Adrenal gland (tissue), 12 donors: ENCODE measurements around the gene FREM2. TPM values are rescaled to one million over a fixed set of nuclear protein-coding genes. Genes with fewer than 3 reads are reported as not detected.

Experiments used
- DNase-seq, 7 donors: peaks; one replicate each; pipeline ENCODE4 v3.0.0-alpha.2; 2019 to 2020
- H3K27ac ChIP-seq, 5 donors: fragments of 200-600 bp; sonication (generic) in 4 of 5; 1 replicate in 3 of 5; 2 replicates in 2 of 5; pipeline versions ENCODE4 v1.5.1 to v1.8.0; 2016 to 2020; ENCODE audit warnings: mild to moderate bottlenecking in 1 of 5
- H3K27me3 ChIP-seq: fragments of 200-600 bp; 2 replicates; pipeline ENCODE4 v1.8.0; 2021
- H3K36me3 ChIP-seq, 2 donors: fragments of 200-600 bp; replicated peaks in 1 of 2; 1 replicate in 1 of 2; 2 replicates in 1 of 2; pipeline versions ENCODE4 v1.5.1 to v1.8.0; 2018 to 2022
- H3K4me1 ChIP-seq, 2 donors: fragments of 200-600 bp; replicated peaks in 1 of 2; 1 replicate in 1 of 2; 2 replicates in 1 of 2; pipeline versions ENCODE4 v1.5.1 to v1.8.0; 2018 to 2021
- H3K4me3 ChIP-seq, 4 donors: fragments of 200-600 bp; sonication (generic) in 3 of 4; one replicate each; pipeline ENCODE4 v1.5.1; 2016 to 2018
- H3K9me3 ChIP-seq, 3 donors: fragments of 200-600 bp; sonication (generic) in 1 of 3; replicated peaks in 1 of 3; 1 replicate in 2 of 3; 2 replicates in 1 of 3; pipeline versions ENCODE4 v1.5.1 to v1.8.0; 2016 to 2021
- POLR2A ChIP-seq, 2 donors: fragments of 450-650 bp; IDR thresholded peaks; one replicate each; pipeline ENCODE4 v1.6.1; 2017; ENCODE audit warnings: antibody characterized with exemption in 2 of 2, mild to moderate bottlenecking in 2 of 2, moderate library complexity in 1 of 2
- WGBS, 4 donors: extraction: QIAGEN DNeasy Blood & Tissue Kit in 2 of 4; methylation state at CpG; one replicate each; pipeline versions ENCODE4 v1.1.5 to v1.1.7; 2013 to 2017; 5-methylcytosine and 5-hydroxymethylcytosine counted together
- intact Hi-C, 2 donors: fragments of 100-400 bp; cut with DNase I; formaldehyde crosslinking; loops; one replicate each; pipeline versions ENCODE4 v1.14.1 to v1.15.0; 2022 to 2023
- polyA plus RNA-seq, 3 donors: library from polyadenylated mRNA; stranded (reverse); fragments of 200-250 nt in 2 of 3; fragments of 350-450 nt in 1 of 3; fragmentation: Illumina TruSeq in 1 of 3; extraction: RNeasy Lipid Tissue Mini Kit (QIAGEN cat#74804) in 1 of 3; gene quantifications; one replicate each; pipeline ENCODE4 v1.2.3, GENCODE V29; 2013 to 2014
- total RNA-seq, 9 donors: library from RNA; depleted of rRNA in 4 of 9; stranded (reverse); fragments of >200 nt in 4 of 9; fragments of 120-200 nt in 1 of 9; fragmentation: NEBNext Ultra II Directional in 1 of 9; extraction: Animal tissue kit (Norgen Biotek cat#: 25700) in 1 of 9; gene quantifications; one replicate each; pipeline versions ENCODE4 v1.1.0 to v1.2.4, GENCODE V29; 2013 to 2023
- TF ChIP-seq, protein P1 (sequence below), 6 experiments: fragments of 450-650 bp in 4 of 6; fragments of 200-600 bp in 2 of 6; sonication (generic) in 1 of 6; IDR thresholded peaks; 1 replicate in 5 of 6; 2 replicates in 1 of 6; pipeline versions ENCODE4 v1.5.1 to v1.8.0; 2016 to 2021; ENCODE audit warnings: antibody characterized with exemption in 6 of 6, mild to moderate bottlenecking in 2 of 6, moderate library complexity in 1 of 6
- donor health status: healthy with polysubstance abuse.
- donor health status: Bipolar disorder and iron deficiency.
- donor health status: DM: yes; HTN: yes; CAD: no.
- donor health status: DM: no; HTN: no; CAD: no.
- donor health status: DM: no; HTN: no; CAD: no.
- donor health status: DM: yes; HTN: yes; CAD: no.

Gene FREM2
- total and polyA plus RNA-seq, 12 donors: 0.10 to 414 (median 0.58) TPM

DNA sequence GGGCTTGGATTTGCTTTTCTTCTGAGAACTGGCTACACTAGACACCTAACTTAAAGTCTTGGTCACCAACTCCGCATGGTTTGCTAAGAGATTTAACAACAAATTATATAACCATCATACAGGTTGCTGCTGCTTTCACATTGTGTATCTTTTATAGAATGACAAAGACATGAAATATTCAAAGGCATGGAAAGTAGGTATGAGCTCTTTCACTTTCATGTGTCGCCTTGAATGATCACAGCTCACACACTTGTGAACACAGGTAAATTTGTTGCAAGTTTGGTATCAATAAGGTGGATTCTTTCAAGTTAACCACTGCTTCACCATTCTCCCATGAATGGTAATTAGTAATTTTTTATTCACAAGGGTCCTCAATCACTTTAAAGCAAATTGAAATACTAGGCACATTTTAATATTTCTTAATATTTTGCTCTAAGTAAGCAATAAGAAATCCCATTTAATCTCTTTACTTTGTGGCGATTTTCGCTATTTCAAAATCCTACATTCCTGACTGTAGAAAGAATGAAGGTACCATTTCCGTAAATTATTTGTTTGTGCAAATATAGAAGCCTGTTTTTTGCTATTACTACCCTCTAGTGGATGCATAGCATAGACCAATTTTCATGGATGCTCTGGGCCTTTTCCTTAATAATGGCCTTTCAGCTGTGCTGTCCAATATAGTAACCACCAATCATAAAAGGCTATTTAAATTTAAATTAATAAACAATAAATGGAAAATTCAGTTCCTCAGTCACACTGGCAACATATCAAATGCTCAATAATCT, 45.5 kb upstream of the FREM2 start:
- 82 to 88% (median 84%) methylated on average over 5 of the region's 5 CpGs for WGBS, 4 donors
- H3K36me3 ChIP-seq: no peaks in the 10 kb centered on the region
- H3K9me3 ChIP-seq: no peaks in the 10 kb centered on the region
- H3K4me1 ChIP-seq: no peaks in the 10 kb centered on the region
- no peak for DNase-seq
- intact Hi-C loops: no loop called here
- H3K4me3 ChIP-seq: no peak overlapping the region
- TF ChIP-seq, protein P1, sequence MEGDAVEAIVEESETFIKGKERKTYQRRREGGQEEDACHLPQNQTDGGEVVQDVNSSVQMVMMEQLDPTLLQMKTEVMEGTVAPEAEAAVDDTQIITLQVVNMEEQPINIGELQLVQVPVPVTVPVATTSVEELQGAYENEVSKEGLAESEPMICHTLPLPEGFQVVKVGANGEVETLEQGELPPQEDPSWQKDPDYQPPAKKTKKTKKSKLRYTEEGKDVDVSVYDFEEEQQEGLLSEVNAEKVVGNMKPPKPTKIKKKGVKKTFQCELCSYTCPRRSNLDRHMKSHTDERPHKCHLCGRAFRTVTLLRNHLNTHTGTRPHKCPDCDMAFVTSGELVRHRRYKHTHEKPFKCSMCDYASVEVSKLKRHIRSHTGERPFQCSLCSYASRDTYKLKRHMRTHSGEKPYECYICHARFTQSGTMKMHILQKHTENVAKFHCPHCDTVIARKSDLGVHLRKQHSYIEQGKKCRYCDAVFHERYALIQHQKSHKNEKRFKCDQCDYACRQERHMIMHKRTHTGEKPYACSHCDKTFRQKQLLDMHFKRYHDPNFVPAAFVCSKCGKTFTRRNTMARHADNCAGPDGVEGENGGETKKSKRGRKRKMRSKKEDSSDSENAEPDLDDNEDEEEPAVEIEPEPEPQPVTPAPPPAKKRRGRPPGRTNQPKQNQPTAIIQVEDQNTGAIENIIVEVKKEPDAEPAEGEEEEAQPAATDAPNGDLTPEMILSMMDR (IDR thresholded peaks at IDR 0.05): peak in 4 of 6 experiments; percentile 3 to 25 (median 12)
- TF ChIP-seq POLR2A (IDR thresholded peaks at IDR 0.05): no peak
- H3K27ac ChIP-seq: no peak overlapping the region
- no peaks in the 10 kb centered on the region for H3K27me3 ChIP-seq

DNA sequence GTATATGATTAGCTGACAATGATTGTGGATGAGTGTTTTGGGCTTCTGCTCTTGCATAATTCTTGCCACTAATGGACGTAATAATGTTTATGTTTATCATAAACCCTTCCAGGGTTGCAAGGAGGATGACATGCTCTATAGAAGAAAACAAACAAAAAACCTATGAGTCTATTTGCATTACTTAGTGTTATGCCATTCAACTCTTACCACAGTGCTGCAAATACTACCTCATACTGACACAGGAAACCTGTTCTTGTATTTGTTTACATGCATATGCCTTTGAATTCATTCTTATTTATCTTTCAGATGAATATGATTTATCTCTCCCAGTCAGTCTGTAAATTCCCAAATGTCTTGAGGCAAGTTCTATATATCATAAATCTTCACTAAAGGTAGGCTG, 39.6 kb upstream of the FREM2 start:
- Histone ChIP-seq H3K9me3 (no peaks in the 10 kb centered on the region), H3K27ac (no peak overlapping the region), H3K27me3 (no peaks in the 10 kb centered on the region), H3K4me3 (no peak overlapping the region), H3K36me3 (no peaks in the 10 kb centered on the region), H3K4me1 (no peaks in the 10 kb centered on the region)
- intact Hi-C loops: no loop called here
- 70 to 84% (median 74%) methylated on average over 1 of the region's 1 CpG for WGBS, 4 donors
- TF ChIP-seq POLR2A (IDR thresholded peaks at IDR 0.05): no peak
- TF ChIP-seq, protein P1 (IDR thresholded peaks at IDR 0.05): no peak
- DNase-seq: no peak

DNA sequence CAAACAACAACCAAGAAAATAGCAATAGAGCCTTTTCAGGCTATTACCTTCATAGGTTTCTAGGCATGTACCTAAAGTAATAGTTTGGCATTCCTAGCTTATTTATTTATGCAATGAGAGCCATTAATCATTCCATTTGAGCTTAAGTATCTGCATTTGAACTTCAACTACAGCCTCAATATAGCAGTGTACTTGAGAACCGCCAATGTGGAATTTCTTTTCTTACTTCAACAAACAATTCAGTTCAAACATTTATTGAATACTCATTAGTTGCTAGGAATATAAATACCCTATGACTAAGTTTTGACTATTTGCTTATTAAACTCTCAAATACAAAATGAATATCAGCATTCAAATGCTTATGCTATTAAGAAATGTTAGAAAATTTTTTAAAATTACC, 38.0 kb upstream of the FREM2 start:
- DNase-seq: no peak
- H3K4me3 ChIP-seq: no peak overlapping the region
- no peak overlapping the region for H3K27ac ChIP-seq
- H3K4me1 ChIP-seq: no peaks in the 10 kb centered on the region
- H3K9me3 ChIP-seq: no peaks in the 10 kb centered on the region
- intact Hi-C loops: no loop called here
- no peak for TF ChIP-seq POLR2A (IDR thresholded peaks at IDR 0.05)
- TF ChIP-seq, protein P1 (IDR thresholded peaks at IDR 0.05): no peak
- no peaks in the 10 kb centered on the region for H3K36me3 ChIP-seq
- WGBS, 4 donors: 89 to 100% (median 93%) methylated on average over 1 of the region's 1 CpG
- no peaks in the 10 kb centered on the region for H3K27me3 ChIP-seq

DNA sequence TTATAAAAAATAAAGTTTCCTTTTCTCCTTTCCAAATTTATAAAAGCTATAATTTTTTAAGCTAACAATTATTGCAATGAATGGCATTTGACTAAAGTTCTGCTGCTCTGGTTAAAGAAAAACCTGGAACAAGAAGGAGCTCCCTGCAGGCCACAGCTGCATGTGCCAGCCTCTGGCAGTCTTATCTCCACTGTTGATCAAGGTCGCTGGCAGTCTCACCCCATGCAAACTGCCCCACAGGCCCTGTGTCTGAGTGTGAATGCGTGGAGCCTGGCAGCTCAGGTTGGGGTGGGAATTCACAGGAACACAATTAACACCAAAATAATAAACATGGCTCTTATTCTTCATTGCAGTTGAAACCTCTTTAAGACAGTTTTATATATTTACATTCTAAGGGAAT, 30.2 kb upstream of the FREM2 start:
- TF ChIP-seq POLR2A (IDR thresholded peaks at IDR 0.05): no peak
- TF ChIP-seq, protein P1 (IDR thresholded peaks at IDR 0.05): no peak
- H3K27me3 ChIP-seq: no peaks in the 10 kb centered on the region

More for the DNA sequence above, 30.2 kb upstream of the FREM2 start:
- H3K36me3 ChIP-seq: no peaks in the 10 kb centered on the region
- no peak overlapping the region for H3K27ac ChIP-seq
- DNase-seq: peak; percentile 36 to 77 (median 65)
- H3K9me3 ChIP-seq: no peaks in the 10 kb centered on the region
- H3K4me1 ChIP-seq: peaks cover 3 to 22% of the 10 kb centered on the region in 2 donors
- WGBS, 4 donors: 30 to 38% (median 33%) methylated on average over 2 of the region's 2 CpGs
- intact Hi-C loops: no loop called here
- H3K4me3 ChIP-seq: no peak overlapping the region
